HCEC 1CT (cell line): ENCODE data around the gene SLITRK4.

Source experiments
- DNase-seq: peaks from one replicate; pipeline ENCODE4 v3.0.0-alpha.2; 2017

SLITRK4 gene

DNA sequence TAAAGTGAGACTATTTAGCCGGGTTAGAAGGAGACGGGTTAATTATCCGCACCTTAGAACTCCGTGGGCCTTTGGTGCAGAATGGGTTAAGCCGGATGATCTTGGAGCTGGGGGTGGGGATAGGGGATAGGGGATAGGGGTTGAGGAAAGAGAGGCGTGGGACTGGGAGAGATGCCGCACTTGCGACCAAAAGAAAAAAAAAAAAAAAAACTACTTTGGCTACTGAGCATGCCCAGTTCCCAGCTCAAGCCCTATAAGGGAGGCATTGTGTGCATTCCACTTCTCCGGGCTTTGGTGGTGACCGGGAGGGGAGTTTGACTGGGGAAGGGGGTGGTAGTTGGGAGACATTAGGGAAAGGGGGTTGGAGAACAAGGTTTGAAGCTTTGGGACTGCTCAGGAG, at the start of gene SLITRK4:
TSS of gene SLITRK4 (minus strand) at position 187 of the 400 bp plus-strand sequence. CDS start 4,993 bp downstream, outside the sequence.
- DNase-seq: no peak

DNA sequence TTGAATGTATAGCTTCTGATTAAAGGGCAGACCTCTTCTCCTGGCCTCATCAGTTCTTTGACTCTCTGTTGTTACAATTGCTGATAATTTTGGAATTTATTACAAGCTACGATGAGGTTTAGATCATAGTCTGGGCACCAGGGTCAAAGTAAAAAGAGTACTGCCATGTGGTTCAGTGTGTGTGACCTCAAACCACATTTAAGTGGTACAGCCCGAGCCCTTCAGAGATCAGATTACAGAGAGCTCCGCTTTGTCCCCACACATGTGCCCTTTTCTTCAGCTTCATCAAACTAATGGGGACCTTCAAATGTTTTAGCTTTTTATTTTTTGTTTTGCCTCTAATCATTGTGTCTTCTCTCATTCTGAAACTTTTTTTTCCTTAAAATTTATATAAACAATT, 47.6 kb upstream of the SLITRK4 start:
- DNase-seq: no peak

DNA sequence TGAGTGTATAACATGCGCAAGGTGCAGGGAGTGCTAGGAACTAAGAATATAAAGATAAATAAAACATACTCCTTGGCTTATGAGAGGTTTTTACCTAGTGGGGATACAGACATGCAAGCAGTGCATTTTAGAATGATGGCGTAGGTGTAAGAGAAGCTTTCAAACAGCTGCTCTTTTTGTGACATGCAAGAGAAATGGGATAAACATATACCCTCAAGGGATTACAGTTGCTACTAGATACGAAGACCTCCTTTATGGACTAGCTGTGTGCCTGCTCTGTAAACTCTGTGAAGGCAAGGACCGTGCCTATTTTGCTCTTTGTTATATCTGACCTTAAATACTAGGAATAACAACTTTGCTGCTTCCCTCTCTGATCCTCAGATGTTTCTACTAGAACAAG, 39.0 kb upstream of the SLITRK4 start:
- DNase-seq: no peak

DNA sequence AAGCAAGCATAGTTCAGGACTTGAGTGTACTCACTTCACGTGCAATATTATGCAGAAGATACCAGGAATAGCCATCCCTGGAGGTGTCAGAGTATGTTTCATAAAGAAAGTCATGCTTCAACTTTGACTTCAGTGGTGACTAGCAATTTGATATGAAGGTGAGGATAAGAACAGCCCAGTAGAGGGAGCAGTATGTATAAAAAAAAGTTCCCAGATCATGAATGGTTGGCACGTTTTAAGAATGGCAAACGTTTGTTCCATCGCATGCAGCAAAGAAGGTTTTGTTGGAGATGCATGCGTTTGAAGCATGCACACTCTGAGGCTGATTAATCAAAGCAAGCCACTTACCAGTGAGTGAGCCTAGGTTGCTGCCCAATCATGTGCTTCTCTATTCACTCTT, 33.5 kb upstream of the SLITRK4 start:
- DNase-seq: peak; percentile 0

DNA sequence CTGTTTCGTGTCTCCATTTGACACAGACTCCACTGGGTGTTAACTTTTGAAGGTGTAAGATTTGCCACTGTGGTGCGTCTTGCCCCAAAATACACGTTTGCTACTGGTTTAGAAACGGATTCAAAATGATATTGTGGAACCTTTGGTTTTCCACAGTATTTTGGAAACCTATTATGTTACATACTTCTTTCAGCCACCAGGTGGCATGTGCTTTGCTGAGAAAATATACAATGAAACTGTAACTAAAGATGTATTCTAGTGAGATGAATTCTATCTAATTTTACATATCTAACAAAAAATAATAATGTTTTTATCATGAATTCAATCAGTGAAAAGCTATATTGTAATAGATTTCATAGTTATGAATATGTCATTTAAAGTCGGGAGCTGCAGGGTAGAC, 28.4 kb upstream of the SLITRK4 start:
- no peak for DNase-seq

- no peak for DNase-seq
Measured at GRCh38 chrX:143663755-143664154, 27.9 kb upstream of the SLITRK4 start.

DNA sequence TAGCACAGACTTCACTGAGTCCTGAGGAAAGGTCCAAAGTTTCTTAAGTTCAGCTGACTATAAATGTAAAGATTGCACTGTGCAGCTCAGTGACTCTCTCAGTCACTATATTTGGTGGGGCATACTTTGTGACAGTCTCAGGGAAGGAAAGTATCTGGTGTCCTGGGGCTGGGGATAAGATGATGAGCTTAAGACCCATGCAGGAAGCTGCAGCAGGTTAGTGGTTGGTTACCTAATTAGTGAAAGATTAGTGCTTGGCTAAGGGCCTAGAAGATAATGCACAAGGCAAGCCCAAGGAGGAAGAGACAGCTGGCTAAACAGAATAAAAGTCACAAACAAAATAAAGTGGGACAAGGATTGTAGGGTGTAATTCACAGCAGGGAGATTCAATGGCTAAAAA, 25.4 kb upstream of the SLITRK4 start:
- DNase-seq: no peak

DNA sequence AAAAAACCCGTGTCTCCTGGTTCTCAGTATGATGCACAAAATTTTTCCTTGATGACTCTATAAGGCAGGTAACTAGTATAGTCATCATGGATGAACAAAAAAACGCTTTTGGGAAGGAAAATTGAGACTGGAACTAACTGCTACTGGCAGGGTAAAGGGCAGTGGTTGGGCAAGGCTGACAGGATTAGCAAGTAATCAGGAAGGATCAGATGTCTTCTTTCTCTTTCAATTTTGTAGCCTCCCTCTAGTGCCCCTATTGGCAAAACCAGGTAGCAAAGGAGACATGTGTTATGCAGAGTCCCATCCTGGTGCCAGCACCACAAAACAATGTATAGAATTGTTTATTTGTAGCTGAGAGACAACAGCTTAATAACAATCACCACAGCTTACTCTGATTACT, 12.8 kb upstream of the SLITRK4 start:
- no peak for DNase-seq

DNA sequence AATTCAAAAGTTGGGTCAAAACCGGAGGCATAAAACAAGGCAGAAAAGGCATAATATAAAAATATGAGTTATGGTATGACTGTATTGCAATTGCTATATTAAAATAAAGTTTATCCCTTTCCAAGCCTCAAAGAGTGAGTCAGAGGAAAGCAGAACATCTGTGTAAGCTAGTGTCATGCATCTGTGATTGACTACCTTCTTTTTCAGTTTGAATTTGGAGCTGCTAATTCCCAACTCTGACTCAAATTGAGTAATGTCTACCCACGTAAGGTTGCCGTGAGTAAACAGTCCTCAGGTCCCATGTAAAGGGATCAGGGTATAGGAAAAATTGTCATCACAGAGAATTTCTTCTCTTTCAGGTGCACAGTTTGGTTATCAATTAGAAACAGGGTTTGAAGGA, 6.5 kb upstream of the SLITRK4 start:
- no peak for DNase-seq

GRCh38 chrX:143636831-143637230, 930 bp upstream of the SLITRK4 start:
- no peak for DNase-seq

- no peak for DNase-seq
Measured at GRCh38 chrX:143634663-143635455, 1.0 kb downstream of the SLITRK4 start.

DNA sequence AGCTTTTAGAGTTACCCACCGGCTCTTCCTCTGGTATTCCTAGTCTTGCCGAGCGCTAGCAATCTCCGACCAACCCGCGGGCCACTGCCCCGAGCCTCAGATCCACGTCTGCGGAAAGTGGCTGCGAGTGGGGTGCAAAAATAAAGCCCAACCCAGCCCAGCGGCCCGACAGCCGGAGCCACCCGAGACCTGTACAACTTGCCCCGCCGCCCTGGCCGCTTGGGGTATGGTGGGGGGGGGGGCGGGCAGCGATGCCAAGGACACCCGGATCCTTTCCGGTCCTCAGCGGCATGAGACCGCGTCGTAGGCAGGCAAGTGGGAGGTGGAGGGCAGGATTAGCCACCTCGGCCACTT, 1.6 kb downstream of the SLITRK4 start:
- no peak for DNase-seq

GRCh38 chrX:143633461-143634308, 2.2 kb downstream of the SLITRK4 start:
- DNase-seq: no peak

GRCh38 chrX:143632625-143633410, 3.1 kb downstream of the SLITRK4 start:
- no peak for DNase-seq

- DNase-seq: no peak
Measured at GRCh38 chrX:143623657-143624056, 12.2 kb downstream of the SLITRK4 start.

- DNase-seq: no peak
Measured at GRCh38 chrX:143621276-143621675, 14.6 kb downstream of the SLITRK4 start.

DNA sequence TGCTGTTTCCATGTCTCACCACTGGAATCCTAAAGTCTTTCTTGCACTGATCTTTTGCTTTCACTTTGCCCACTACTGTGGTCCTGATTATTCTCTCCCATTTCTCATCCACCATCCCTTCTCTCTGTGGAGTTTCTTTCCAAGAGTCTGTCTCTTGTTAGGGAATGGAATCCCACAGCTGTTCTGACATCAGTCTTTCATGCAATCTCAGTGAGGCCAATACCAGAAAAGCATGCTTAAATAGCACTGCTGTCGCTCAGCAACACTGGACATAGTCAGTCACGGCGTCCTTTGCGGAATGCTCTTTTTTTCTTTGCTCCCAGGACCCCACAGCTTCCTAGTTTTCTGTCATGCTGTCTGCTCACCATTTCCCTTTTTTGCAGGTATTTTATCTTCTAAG, 20.1 kb downstream of the SLITRK4 start:
- DNase-seq: no peak

- DNase-seq: no peak
Measured at GRCh38 chrX:143601809-143602208, 34.1 kb downstream of the SLITRK4 start.

- DNase-seq: no peak
Measured at GRCh38 chrX:143581240-143581639, 54.7 kb downstream of the SLITRK4 start.

DNA sequence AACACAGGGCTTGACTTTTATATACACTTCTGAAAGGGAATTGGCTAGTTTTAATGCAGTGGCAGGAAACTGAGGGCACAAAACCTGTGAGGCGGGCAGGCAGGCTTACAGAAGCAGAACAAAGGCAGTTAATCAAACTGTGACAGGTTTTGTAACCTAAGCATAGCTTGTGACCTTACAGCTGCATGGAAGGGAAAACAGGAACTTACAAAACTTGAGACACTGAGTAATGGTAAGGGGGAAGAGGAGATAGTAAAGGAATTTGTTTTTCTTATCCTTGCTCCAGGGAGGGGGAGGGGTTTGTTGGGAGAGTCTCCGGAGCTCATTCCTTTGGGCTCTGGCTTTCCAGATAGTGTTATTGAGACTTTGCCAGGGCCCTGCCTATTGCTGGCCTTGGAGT, 55.6 kb downstream of the SLITRK4 start:
- DNase-seq: no peak
